ENCODE results near the gene ZSWIM8.

GRCh38 chr10:73765066-73765465 lies 20.3 kb upstream of the ZSWIM8 start:
- TF ChIP-seq CTCF (IDR thresholded peaks at IDR 0.05) (no peak), EZH2 (IDR thresholded peaks at IDR 0.05; ENCODE audit: borderline replicate concordance, insufficient read depth, low read depth, low read length, poor library complexity, severe bottlenecking) (no peak)

Measured in B cell (primary cell).